ENCODE data around the gene KLHL25. TPM values are rescaled to one million over a fixed set of nuclear protein-coding genes. Genes with fewer than 3 reads are reported as not detected.
A peak's percentile ranks its signal among the peaks of the same experiment; 100 is the strongest.

Gene KLHL25
- total and polyA plus RNA-seq, 2 of the 13 experiments (the other 11 are each of a cell fraction or from before 2014, with no cell fraction given), result 3.7 to 8.2 TPM

DNA sequence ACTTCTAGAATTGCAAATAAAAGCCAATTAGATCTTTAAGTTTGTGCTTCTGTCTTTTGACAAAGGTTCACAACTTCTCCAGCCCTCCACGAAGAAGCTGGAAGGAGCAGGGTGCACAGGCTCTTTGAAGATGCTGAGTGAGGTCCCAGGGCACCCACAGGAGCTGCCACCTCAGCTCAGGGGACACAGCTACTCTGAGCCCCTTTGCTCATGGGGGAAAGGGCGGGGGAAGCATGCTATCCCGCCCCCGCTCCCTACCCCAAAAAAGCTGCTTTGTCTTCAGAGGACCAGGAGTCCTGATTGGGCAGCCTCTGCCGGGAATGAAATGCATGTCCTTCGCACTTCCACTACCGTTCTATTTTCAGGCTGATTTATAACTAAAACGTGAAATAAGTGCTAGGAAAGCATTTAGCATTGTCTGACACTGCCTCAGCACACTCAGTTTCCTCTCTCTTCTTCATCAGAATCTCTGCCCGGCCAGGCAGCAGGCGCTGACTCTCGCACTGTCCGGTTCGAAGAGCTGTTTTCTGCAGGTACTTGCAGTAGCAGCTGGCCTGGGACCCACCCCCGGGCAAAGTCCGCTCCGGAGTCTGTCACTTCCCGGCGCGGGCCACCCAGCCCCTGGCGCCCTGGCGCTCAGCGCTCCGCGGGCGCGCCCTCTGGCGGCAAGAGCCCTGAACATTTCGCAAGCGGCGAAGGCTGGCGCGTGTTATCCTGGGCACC, 45.5 kb upstream of the KLHL25 start (continued):
- TF ChIP-seq, protein P1, sequence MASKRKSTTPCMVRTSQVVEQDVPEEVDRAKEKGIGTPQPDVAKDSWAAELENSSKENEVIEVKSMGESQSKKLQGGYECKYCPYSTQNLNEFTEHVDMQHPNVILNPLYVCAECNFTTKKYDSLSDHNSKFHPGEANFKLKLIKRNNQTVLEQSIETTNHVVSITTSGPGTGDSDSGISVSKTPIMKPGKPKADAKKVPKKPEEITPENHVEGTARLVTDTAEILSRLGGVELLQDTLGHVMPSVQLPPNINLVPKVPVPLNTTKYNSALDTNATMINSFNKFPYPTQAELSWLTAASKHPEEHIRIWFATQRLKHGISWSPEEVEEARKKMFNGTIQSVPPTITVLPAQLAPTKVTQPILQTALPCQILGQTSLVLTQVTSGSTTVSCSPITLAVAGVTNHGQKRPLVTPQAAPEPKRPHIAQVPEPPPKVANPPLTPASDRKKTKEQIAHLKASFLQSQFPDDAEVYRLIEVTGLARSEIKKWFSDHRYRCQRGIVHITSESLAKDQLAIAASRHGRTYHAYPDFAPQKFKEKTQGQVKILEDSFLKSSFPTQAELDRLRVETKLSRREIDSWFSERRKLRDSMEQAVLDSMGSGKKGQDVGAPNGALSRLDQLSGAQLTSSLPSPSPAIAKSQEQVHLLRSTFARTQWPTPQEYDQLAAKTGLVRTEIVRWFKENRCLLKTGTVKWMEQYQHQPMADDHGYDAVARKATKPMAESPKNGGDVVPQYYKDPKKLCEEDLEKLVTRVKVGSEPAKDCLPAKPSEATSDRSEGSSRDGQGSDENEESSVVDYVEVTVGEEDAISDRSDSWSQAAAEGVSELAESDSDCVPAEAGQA (IDR thresholded peaks at IDR 0.05; ENCODE audit: low read depth), result no peak
- TF ChIP-seq, protein P1 (CRISPR knock-in tag; IDR thresholded peaks at IDR 0.05; ENCODE audit: borderline replicate concordance), result no peak
- TF ChIP-seq KLF6 (CRISPR knock-in tag; IDR thresholded peaks at IDR 0.05) (peak; percentile 45; the same call in 1 of the 2 replicates), ZNF10 (CRISPR knock-in tag; IDR thresholded peaks at IDR 0.05; ENCODE audit: borderline replicate concordance, low read depth) (no peak), HIVEP1 (CRISPR knock-in tag; IDR thresholded peaks at IDR 0.05) (no peak), KLF12 (CRISPR knock-in tag; IDR thresholded peaks at IDR 0.05; ENCODE audit: borderline replicate concordance) (peak; percentile 94), PHF21A (CRISPR knock-in tag; IDR thresholded peaks at IDR 0.05) (peak; percentile 93), ZSCAN25 (CRISPR knock-in tag; IDR thresholded peaks at IDR 0.05) (no peak), TAF1 (CRISPR knock-in tag; IDR thresholded peaks at IDR 0.05) (no peak), JUND (CRISPR knock-in tag; IDR thresholded peaks at IDR 0.05) (no peak), HNRNPL (IDR thresholded peaks at IDR 0.05; ENCODE audit: low read depth, low read length) (peak; percentile 82)
- TF ChIP-seq, protein P2, sequence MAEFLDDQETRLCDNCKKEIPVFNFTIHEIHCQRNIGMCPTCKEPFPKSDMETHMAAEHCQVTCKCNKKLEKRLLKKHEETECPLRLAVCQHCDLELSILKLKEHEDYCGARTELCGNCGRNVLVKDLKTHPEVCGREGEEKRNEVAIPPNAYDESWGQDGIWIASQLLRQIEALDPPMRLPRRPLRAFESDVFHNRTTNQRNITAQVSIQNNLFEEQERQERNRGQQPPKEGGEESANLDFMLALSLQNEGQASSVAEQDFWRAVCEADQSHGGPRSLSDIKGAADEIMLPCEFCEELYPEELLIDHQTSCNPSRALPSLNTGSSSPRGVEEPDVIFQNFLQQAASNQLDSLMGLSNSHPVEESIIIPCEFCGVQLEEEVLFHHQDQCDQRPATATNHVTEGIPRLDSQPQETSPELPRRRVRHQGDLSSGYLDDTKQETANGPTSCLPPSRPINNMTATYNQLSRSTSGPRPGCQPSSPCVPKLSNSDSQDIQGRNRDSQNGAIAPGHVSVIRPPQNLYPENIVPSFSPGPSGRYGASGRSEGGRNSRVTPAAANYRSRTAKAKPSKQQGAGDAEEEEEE (CRISPR knock-in tag; IDR thresholded peaks at IDR 0.05; ENCODE audit: borderline replicate concordance), result no peak
- TF ChIP-seq, protein P3, sequence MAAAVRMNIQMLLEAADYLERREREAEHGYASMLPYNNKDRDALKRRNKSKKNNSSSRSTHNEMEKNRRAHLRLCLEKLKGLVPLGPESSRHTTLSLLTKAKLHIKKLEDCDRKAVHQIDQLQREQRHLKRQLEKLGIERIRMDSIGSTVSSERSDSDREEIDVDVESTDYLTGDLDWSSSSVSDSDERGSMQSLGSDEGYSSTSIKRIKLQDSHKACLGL (CRISPR knock-in tag; IDR thresholded peaks at IDR 0.05), result no peak; the same call in 1 of the 2 replicates
- TF ChIP-seq, protein P4, sequence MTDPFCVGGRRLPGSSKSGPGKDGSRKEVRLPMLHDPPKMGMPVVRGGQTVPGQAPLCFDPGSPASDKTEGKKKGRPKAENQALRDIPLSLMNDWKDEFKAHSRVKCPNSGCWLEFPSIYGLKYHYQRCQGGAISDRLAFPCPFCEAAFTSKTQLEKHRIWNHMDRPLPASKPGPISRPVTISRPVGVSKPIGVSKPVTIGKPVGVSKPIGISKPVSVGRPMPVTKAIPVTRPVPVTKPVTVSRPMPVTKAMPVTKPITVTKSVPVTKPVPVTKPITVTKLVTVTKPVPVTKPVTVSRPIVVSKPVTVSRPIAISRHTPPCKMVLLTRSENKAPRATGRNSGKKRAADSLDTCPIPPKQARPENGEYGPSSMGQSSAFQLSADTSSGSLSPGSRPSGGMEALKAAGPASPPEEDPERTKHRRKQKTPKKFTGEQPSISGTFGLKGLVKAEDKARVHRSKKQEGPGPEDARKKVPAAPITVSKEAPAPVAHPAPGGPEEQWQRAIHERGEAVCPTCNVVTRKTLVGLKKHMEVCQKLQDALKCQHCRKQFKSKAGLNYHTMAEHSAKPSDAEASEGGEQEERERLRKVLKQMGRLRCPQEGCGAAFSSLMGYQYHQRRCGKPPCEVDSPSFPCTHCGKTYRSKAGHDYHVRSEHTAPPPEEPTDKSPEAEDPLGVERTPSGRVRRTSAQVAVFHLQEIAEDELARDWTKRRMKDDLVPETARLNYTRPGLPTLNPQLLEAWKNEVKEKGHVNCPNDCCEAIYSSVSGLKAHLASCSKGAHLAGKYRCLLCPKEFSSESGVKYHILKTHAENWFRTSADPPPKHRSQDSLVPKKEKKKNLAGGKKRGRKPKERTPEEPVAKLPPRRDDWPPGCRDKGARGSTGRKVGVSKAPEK (CRISPR knock-in tag; IDR thresholded peaks at IDR 0.05; ENCODE audit: borderline replicate concordance), result peak; percentile 59; the same call in 1 of the 2 replicates
- TF ChIP-seq, protein P5, sequence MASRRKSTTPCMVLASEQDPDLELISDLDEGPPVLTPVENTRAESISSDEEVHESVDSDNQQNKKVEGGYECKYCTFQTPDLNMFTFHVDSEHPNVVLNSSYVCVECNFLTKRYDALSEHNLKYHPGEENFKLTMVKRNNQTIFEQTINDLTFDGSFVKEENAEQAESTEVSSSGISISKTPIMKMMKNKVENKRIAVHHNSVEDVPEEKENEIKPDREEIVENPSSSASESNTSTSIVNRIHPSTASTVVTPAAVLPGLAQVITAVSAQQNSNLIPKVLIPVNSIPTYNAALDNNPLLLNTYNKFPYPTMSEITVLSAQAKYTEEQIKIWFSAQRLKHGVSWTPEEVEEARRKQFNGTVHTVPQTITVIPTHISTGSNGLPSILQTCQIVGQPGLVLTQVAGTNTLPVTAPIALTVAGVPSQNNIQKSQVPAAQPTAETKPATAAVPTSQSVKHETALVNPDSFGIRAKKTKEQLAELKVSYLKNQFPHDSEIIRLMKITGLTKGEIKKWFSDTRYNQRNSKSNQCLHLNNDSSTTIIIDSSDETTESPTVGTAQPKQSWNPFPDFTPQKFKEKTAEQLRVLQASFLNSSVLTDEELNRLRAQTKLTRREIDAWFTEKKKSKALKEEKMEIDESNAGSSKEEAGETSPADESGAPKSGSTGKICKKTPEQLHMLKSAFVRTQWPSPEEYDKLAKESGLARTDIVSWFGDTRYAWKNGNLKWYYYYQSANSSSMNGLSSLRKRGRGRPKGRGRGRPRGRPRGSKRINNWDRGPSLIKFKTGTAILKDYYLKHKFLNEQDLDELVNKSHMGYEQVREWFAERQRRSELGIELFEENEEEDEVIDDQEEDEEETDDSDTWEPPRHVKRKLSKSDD (CRISPR knock-in tag; IDR thresholded peaks at IDR 0.05; ENCODE audit: low read depth), result no peak

All from HepG2 (cell line).